GM12878 (cell line): ENCODE results near the gene KCNJ12. TPM values are rescaled to one million over a fixed set of nuclear protein-coding genes. Genes with fewer than 3 reads are reported as not detected.
"Not testable (repeated sequence)": the region's sequence is repeated elsewhere in the genome, so short reads cannot be mapped to it uniquely, and the experiment has no call there.

Experiments
- ATAC-seq: fragments of 200-7000 bp; cut with Tn5 transposase; 3 replicates; pipeline ENCODE4 v1.9.1; 2020; ENCODE audit warnings: mild to moderate bottlenecking, moderate library complexity
- BruUV-seq: library from RNA; stranded (reverse); fragments of 400-500 nt; replicated peaks from 2 replicates; lab custom pipeline; 2021; lab: Mats Ljungman, UMichigan
- CTCF ChIA-PET: fragments of 300-600 bp; sonication (Branson Sonifier 250); formaldehyde crosslinking; extraction: SDS; loops from one replicate; lab custom pipeline; 2021; ENCODE audit warnings: inconsistent platforms; lab: Yijun Ruan, JAX
- POLR2A ChIA-PET: fragments of 350-600 bp; formaldehyde crosslinking; extraction: SDS; loops from one replicate; lab custom pipeline; 2021; ENCODE audit warnings: inconsistent platforms; lab: Charles Lee
- RAD21 ChIA-PET: fragments of 300-600 bp; sonication (Branson Sonifier 250); formaldehyde crosslinking; loops from one replicate; lab custom pipeline; 2023; ENCODE audit warnings: antibody characterized with exemption; ENCODE audit not compliant: unreplicated experiment; lab: Charles Lee
- SMC1A ChIA-PET: fragments of 300-600 bp; sonication (Branson Sonifier 250); formaldehyde crosslinking; loops from one replicate; lab custom pipeline; 2023; ENCODE audit not compliant: unreplicated experiment, uncharacterized antibody; lab: Charles Lee
- DNase-seq: peaks from one replicate; pipeline ENCODE4 v3.0.0-alpha.2; 2011; ENCODE audit warnings: low read depth, low spot score
- FAIRE-seq: peaks from 3 replicates; lab custom pipeline; 2011; peaks lifted over from hg19 to GRCh38; lab: Jason Lieb, UNC
- H2AFZ ChIP-seq: 2 replicates; pipeline ENCODE4 v1.6.0; 2011; ENCODE audit warnings: low read depth, low read length, control low read depth; ENCODE audit not compliant: control insufficient read depth
- H3K27ac ChIP-seq: 2 replicates; pipeline ENCODE4 v1.5.1; 2011; ENCODE audit warnings: control low read depth; ENCODE audit not compliant: control insufficient read depth, insufficient read depth
- H3K27me3 ChIP-seq, 2 experiments: replicated peaks in 1 of 2; 2 replicates each; pipeline versions ENCODE4 v1.6.0 to v1.6.1; 2011; ENCODE audit warnings: low read length in 1 of 2; ENCODE audit not compliant: control insufficient read depth in 2 of 2, insufficient read depth in 2 of 2
- H3K36me3 ChIP-seq, 2 experiments: 2 replicates each; pipeline ENCODE4 v1.5.1; 2011; ENCODE audit warnings: low read length in 1 of 2; ENCODE audit not compliant: control insufficient read depth in 2 of 2, insufficient read depth in 2 of 2
- H3K4me1 ChIP-seq: 2 replicates; pipeline ENCODE4 v1.6.1; 2011; ENCODE audit warnings: mild to moderate bottlenecking, low read length, moderate library complexity, mixed read lengths; ENCODE audit not compliant: control insufficient read depth, insufficient read depth
- H3K4me2 ChIP-seq: 2 replicates; pipeline ENCODE4 v1.6.0; 2011; ENCODE audit warnings: control low read depth; ENCODE audit not compliant: control insufficient read depth, insufficient read depth
- H3K4me3 ChIP-seq: fragments of 200-600 bp; sonication (generic); 2 replicates; pipeline ENCODE4 v1.5.1; 2016
- H3K79me2 ChIP-seq: 2 replicates; pipeline ENCODE4 v1.6.0; 2011; ENCODE audit warnings: low read length; ENCODE audit not compliant: control insufficient read depth, insufficient read depth
- H3K9ac ChIP-seq: 2 replicates; pipeline ENCODE4 v1.8.0; 2011; ENCODE audit warnings: low read length, control low read depth, mixed read lengths; ENCODE audit not compliant: control insufficient read depth, insufficient read depth
- H3K9me3 ChIP-seq: replicated peaks from 3 replicates; pipeline ENCODE4 v1.5.1; 2011; ENCODE audit warnings: mild to moderate bottlenecking, low read length; ENCODE audit not compliant: control insufficient read depth, insufficient read depth
- H4K20me1 ChIP-seq: 2 replicates; pipeline ENCODE4 v1.6.0; 2011; ENCODE audit not compliant: control insufficient read depth, insufficient read depth
- WGBS: methylation state at CpG from one replicate; pipeline ENCODE4 v1.1.6; 2016; ENCODE audit warnings: low lambda C conversion rate; ENCODE audit not compliant: insufficient replicate concordance, insufficient coverage; ENCODE audit errors: missing lambda C conversion rate; 5-methylcytosine and 5-hydroxymethylcytosine counted together
- in situ Hi-C: fragments of 300-500 bp; cut with MboI; formaldehyde crosslinking; loops from 9 replicates; pipeline ENCODE4 v1.14.3; 2018; ENCODE audit warnings: mixed read lengths
- intact Hi-C: fragments of 100-400 bp; cut with micrococcal nuclease; formaldehyde crosslinking; loops from one replicate; pipeline ENCODE4 v1.14.2; 2022; ENCODE audit not compliant: unreplicated experiment
- polyA plus RNA-seq, 11 experiments: library from polyadenylated mRNA; depleted of rRNA in 4 of 11; unstranded in 6 of 11; stranded (reverse) in 5 of 11; fragments of >200 nt; fragmentation: Nextera tagmentation in 4 of 11; fragmentation: Illumina TruSeq in 1 of 11; extraction: Ambion mirVana in 4 of 11; extraction: Trizol in 1 of 11; gene quantifications; 1 replicate in 1 of 11; 2 replicates in 10 of 11; pipeline versions ENCODE4 v1.2.1 to v1.2.3, GENCODE V29; 2011 to 2016; ENCODE audit warnings: inconsistent platforms in 2 of 11, missing spikeins in 2 of 11, low read depth in 1 of 11
- total RNA-seq, 4 experiments: library from RNA; depleted of rRNA in 3 of 4; stranded (reverse); fragments of >200 nt in 3 of 4; fragmentation: Illumina TruSeq in 1 of 4; extraction: Trizol in 1 of 4; gene quantifications; 2 replicates each; pipeline versions ENCODE4 v1.2.1 to v1.2.3, GENCODE V29; 2013 to 2021

Gene KCNJ12
- total and polyA plus RNA-seq, 10 of the 15 experiments (the other 5 are each of a cell fraction or from before 2014, with no cell fraction given): 0.04 to 0.21 (median 0.09) TPM; not detected in 3

DNA sequence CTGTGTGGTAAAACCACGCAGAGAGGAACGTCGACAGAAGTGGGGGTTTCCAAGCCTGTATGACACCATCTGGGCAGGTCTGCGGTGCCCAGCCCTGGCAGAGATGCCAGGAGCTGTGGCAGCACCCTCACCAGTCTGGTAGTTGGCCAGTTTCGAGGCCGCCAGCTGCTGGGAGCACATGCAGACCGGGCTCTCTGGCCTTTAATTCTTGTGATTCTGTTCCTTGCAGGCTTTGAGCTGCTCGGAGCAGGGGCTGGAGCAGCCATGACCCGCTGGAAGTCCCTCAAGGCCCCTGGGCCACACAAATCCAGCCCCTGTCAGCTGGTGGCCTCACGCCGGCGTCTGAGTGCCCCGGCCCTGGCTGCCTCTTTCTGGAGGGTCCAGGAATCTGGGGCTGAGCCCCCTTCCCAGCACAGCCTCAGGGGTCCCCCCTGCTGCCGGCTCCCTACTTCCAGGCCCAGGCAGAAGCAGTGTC, 36.1 kb downstream of the KCNJ12 start:
- peak; percentile 66 for ATAC-seq
- POLR2A ChIA-PET, H3K9ac ChIP-seq, DNase-seq, SMC1A ChIA-PET, CTCF ChIA-PET, H3K9me3 ChIP-seq, H3K4me3 ChIP-seq, H3K4me1 ChIP-seq, H4K20me1 ChIP-seq, RAD21 ChIA-PET, H3K4me2 ChIP-seq, H3K36me3 ChIP-seq, BruUV-seq, H3K27ac ChIP-seq, H2AFZ ChIP-seq, H3K79me2 ChIP-seq, H3K27me3 ChIP-seq, in situ Hi-C loops, FAIRE-seq, intact Hi-C loops: not testable (repeated sequence)
- WGBS: 27% methylated on average over 10 of the region's 14 CpGs

DNA sequence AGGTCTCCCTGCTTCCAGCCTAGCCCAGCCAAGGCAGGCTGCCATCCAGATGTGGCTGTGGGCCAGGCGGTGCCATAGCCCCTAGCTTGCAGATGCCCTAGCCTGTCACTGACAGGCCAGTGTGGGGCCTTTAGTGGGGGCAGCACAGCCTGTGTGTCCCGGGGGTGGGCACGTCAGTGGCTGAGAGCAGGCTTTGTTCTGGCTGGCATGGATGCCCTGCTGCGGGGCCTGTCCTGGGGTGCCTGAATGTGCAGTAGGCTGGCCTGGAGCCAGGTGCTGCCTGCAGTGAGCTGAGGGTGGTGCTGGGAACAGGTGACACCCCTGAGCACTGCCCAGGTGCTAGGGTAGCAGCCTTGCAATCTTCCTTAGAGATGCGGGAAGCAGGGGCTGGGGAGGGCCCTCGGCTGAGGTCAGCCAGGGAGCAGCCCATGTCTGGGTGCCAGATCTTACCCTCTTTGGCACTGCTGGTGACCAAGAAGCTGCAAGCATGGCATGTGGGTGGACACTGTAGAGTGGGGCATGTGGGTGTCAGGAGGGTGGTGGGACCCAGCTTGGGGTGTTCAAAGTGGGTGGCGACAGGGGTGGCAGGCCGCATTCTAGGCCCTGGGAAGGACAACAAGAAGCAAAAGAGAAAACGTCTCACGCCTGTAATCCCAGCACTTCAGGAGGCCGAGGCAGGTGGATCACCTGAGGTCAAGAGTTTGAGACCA, 37.6 kb downstream of the KCNJ12 start:
- 29% methylated on average over 6 of the region's 11 CpGs for WGBS
- SMC1A ChIA-PET, H3K4me2 ChIP-seq, CTCF ChIA-PET, H3K27ac ChIP-seq, BruUV-seq, FAIRE-seq, H3K4me3 ChIP-seq, intact Hi-C loops, H3K9me3 ChIP-seq, H3K4me1 ChIP-seq, H3K79me2 ChIP-seq, H3K36me3 ChIP-seq, POLR2A ChIA-PET, H3K9ac ChIP-seq, DNase-seq, H2AFZ ChIP-seq, RAD21 ChIA-PET, H3K27me3 ChIP-seq, in situ Hi-C loops, ATAC-seq, H4K20me1 ChIP-seq: not testable (repeated sequence)

DNA sequence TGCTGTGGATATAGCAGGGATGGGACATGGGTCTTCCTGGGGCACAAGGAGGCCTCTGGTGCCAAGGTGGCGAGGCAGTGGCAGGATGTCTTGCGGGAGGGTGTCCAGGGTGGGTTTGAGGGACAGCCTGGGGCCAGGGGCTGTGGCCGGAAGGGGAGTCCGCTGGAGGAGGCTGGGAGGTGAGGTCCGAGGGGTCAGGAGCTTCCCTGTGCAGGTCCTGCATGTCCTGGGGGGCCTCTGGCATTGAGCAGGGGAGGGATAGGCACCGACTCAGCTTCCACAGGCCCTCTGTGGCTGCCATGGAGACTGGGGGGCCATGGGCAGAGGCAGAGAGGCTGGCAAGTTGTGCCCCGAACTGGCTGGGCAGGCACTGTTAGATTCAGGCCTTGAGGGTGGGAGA, 38.5 kb downstream of the KCNJ12 start:
- 20% methylated on average over 7 of the region's 7 CpGs for WGBS
- SMC1A ChIA-PET: not testable (repeated sequence)

More for the DNA sequence above, 38.5 kb downstream of the KCNJ12 start:
- in situ Hi-C loops, RAD21 ChIA-PET, H3K36me3 ChIP-seq, H3K9ac ChIP-seq, FAIRE-seq, H3K9me3 ChIP-seq, H3K27me3 ChIP-seq, ATAC-seq, H2AFZ ChIP-seq, H3K4me2 ChIP-seq, BruUV-seq, DNase-seq, POLR2A ChIA-PET, H4K20me1 ChIP-seq, H3K4me3 ChIP-seq, CTCF ChIA-PET, H3K79me2 ChIP-seq, H3K4me1 ChIP-seq, H3K27ac ChIP-seq, intact Hi-C loops: not testable (repeated sequence)
